Right ventricle myocardium superior (tissue), 1 donor: ENCODE data around the gene PXT1. TPM values are rescaled to one million over a fixed set of nuclear protein-coding genes. Genes with fewer than 3 reads are reported as not detected.
"Not testable (repeated sequence)": the region's sequence is repeated elsewhere in the genome, so short reads cannot be mapped to it uniquely, and the experiment has no call there.

ENCODE experiments used
- ATAC-seq: fragments of 200-7000 bp; cut with Tn5 transposase; one replicate; pipeline ENCODE4 v1.9.1; 2020; ENCODE audit warnings: mild to moderate bottlenecking; ENCODE audit not compliant: poor library complexity
- DNase-seq: peaks from one replicate; pipeline ENCODE4 v3.0.0-alpha.2; 2020
- intact Hi-C: fragments of 100-400 bp; cut with DNase I; formaldehyde crosslinking; loops from one replicate; pipeline ENCODE4 v1.11.2; 2022
- total RNA-seq: library from RNA; stranded (reverse); fragmentation: NEBNext Ultra II Directional; extraction: Animal tissue kit (Norgen Biotek cat#: 25700); gene quantifications from one replicate; pipeline ENCODE4 v1.2.1, GENCODE V29; 2021
- donor health status: DM: no; HTN: yes; CAD: no; lungs with severe emphysema.

PXT1 gene
- total RNA-seq, 1 donor from 2014 or later: 0.13 TPM

- intact Hi-C loops: no loop called here
- ATAC-seq (no peak), DNase-seq (no peak)
Measured at GRCh38 chr6:36376742-36377141, 65.9 kb downstream of the PXT1 start.

- intact Hi-C loops: no loop called here
- ATAC-seq: no peak
- no peak for DNase-seq
Measured at GRCh38 chr6:36376183-36376582, 66.5 kb downstream of the PXT1 start.

GRCh38 chr6:36375644-36376155 is 67.0 kb downstream of the PXT1 start:
- DNase-seq (no peak), ATAC-seq (no peak)
- intact Hi-C loops: no loop called here

GRCh38 chr6:36374972-36375371 is 67.7 kb downstream of the PXT1 start:
- no peak for DNase-seq
- no peak for ATAC-seq
- intact Hi-C loops: no loop called here

- intact Hi-C loops: no loop called here
- no peak for DNase-seq
- no peak for ATAC-seq
Measured at GRCh38 chr6:36374194-36374593, 68.5 kb downstream of the PXT1 start.

- ATAC-seq (no peak), DNase-seq (no peak)
- intact Hi-C loops: no loop called here
Measured at GRCh38 chr6:36373368-36374019, 69.2 kb downstream of the PXT1 start.

- no peak for ATAC-seq
- intact Hi-C loops: no loop called here
Measured at GRCh38 chr6:36372088-36372487, 70.6 kb downstream of the PXT1 start.

GRCh38 chr6:36371211-36371610 is 71.4 kb downstream of the PXT1 start:
- ATAC-seq: no peak
- DNase-seq: no peak
- intact Hi-C loops: no loop called here

More at GRCh38 chr6:36372088-36372487, 70.6 kb downstream of the PXT1 start:
- DNase-seq: no peak

GRCh38 chr6:36370638-36371037 is 72.0 kb downstream of the PXT1 start:
- ATAC-seq (no peak), DNase-seq (no peak)
- intact Hi-C loops: no loop called here

GRCh38 chr6:36368921-36369865 is 73.5 kb downstream of the PXT1 start:
- no peak for ATAC-seq
- intact Hi-C loops: no loop called here
- no peak for DNase-seq

GRCh38 chr6:36368421-36368820 is 74.2 kb downstream of the PXT1 start:
- no peak for DNase-seq

GRCh38 chr6:36367743-36368142 is 74.9 kb downstream of the PXT1 start:
- DNase-seq: no peak
- intact Hi-C loops: no loop called here
- no peak for ATAC-seq

More at GRCh38 chr6:36368421-36368820, 74.2 kb downstream of the PXT1 start:
- intact Hi-C loops: no loop called here
- no peak for ATAC-seq

GRCh38 chr6:36364669-36365479 is 77.8 kb downstream of the PXT1 start:
- DNase-seq (no peak), ATAC-seq (no peak)
- intact Hi-C loops: loop anchor here (5.0 kb wide), 1 partner anchor 63 kb away; no protein-coding TSS in a partner anchor

GRCh38 chr6:36364061-36364635 is 78.5 kb downstream of the PXT1 start:
- intact Hi-C loops: loop anchor here (5.0 kb wide), 1 partner anchor 62 kb away; no protein-coding TSS in a partner anchor
- DNase-seq, ATAC-seq: not testable (repeated sequence)

- ATAC-seq, DNase-seq: not testable (repeated sequence)
- intact Hi-C loops: loop anchor here (5.0 kb wide), 1 partner anchor 61 kb away; no protein-coding TSS in a partner anchor
Measured at GRCh38 chr6:36363371-36363752, 79.3 kb downstream of the PXT1 start.

- no peak for DNase-seq
- intact Hi-C loops: loop anchor here (5.0 kb wide), 1 partner anchor 60 kb away; no protein-coding TSS in a partner anchor
- ATAC-seq: no peak
Measured at GRCh38 chr6:36362551-36363370, 79.9 kb downstream of the PXT1 start.

GRCh38 chr6:36361071-36361470 is 81.6 kb downstream of the PXT1 start:
- intact Hi-C loops: loop anchor here (5.0 kb wide), 1 partner anchor 59 kb away; no protein-coding TSS in a partner anchor
- ATAC-seq (no peak), DNase-seq (no peak)
